ENCODE results near the gene EID1.

GRCh38 chr15:48905847-48906246 is 27.9 kb downstream of the EID1 start:
- no peak for TF ChIP-seq CTCF (IDR thresholded peaks at IDR 0.05)
- no peak for TF ChIP-seq EP300 (IDR thresholded peaks at IDR 0.05)
- no peak for TF ChIP-seq POLR2A (IDR thresholded peaks at IDR 0.05)
- TF ChIP-seq POLR2AphosphoS5 (IDR thresholded peaks at IDR 0.05), result no peak

All from sigmoid colon (tissue), 4 donors.